Astrocyte of the cerebellum (primary cell): ENCODE data around the gene OR6C70.
"Not testable (repeated sequence)": the region's sequence is repeated elsewhere in the genome, so short reads cannot be mapped to it uniquely, and the experiment has no call there.

ENCODE experiments used
- DNase-seq: peaks from one replicate; pipeline ENCODE4 v3.0.0-alpha.2; 2011; ENCODE audit warnings: low read depth
- H3K4me3 ChIP-seq: 2 replicates; pipeline ENCODE4 v1.5.1; 2011; ENCODE audit warnings: mild to moderate bottlenecking, low read depth, low read length, moderate library complexity
- in situ Hi-C: cut with HindIII; loops from 2 replicates; pipeline ENCODE4 v1.10.0; 2017; ENCODE audit warnings: low sequenced_read_pairs
- TF ChIP-seq, protein P1 (sequence below): IDR thresholded peaks from 2 replicates; pipeline ENCODE4 v1.5.1; 2012; ENCODE audit warnings: low read length, low read depth, moderate library complexity, mild to moderate bottlenecking; ENCODE audit errors: missing control alignments

Gene OR6C70

DNA sequence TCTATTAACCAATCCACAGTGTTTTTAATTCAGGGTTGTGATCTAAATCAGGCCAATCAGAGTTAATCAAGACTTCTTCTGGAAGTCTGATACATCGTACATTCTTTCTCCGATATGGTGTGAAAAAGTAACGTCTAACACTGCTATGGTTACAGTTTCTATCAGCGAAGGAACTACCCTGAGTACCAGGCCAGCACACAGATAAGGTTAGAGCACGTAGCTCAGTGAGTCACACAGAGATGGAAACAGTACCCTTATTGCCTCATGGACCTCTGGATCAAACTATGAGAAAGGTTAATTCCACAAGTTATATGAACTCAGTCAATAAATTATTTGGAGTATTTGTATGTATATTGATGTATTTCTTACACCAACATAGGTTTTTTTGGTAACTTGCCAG is 25.6 kb upstream of the OR6C70 start:
- DNase-seq: no peak
- no peak overlapping the region for H3K4me3 ChIP-seq
- in situ Hi-C loops: no loop called here
- TF ChIP-seq, protein P1, sequence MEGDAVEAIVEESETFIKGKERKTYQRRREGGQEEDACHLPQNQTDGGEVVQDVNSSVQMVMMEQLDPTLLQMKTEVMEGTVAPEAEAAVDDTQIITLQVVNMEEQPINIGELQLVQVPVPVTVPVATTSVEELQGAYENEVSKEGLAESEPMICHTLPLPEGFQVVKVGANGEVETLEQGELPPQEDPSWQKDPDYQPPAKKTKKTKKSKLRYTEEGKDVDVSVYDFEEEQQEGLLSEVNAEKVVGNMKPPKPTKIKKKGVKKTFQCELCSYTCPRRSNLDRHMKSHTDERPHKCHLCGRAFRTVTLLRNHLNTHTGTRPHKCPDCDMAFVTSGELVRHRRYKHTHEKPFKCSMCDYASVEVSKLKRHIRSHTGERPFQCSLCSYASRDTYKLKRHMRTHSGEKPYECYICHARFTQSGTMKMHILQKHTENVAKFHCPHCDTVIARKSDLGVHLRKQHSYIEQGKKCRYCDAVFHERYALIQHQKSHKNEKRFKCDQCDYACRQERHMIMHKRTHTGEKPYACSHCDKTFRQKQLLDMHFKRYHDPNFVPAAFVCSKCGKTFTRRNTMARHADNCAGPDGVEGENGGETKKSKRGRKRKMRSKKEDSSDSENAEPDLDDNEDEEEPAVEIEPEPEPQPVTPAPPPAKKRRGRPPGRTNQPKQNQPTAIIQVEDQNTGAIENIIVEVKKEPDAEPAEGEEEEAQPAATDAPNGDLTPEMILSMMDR: no peak

DNA sequence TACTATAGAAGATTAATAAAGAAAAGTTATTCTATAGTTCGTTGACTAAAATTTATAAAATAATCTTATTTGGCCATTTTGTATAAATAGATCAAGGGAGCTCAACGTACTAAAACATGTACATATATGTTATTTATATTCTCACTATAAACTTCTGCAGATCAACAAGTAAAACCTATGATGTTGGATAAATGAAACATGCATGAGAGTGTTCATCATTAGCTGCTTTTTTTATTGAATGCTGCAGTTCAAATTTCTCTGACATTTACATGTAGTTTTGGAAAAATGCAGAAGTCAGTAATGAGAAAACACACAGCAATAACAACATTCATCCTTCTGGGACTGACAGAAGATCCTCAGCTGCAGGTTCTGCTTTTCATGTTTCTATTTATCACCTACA is 22.1 kb upstream of the OR6C70 start, which contains the start of gene OR6C68:
OR6C68 (plus strand) TSS at position 301 of the 400 bp plus-strand sequence; CDS start at position 301, 0 bp downstream.
- in situ Hi-C loops: no loop called here
- TF ChIP-seq, protein P1: no peak
- no peak within 1 kb of the TSS for H3K4me3 ChIP-seq
- DNase-seq: no peak

DNA sequence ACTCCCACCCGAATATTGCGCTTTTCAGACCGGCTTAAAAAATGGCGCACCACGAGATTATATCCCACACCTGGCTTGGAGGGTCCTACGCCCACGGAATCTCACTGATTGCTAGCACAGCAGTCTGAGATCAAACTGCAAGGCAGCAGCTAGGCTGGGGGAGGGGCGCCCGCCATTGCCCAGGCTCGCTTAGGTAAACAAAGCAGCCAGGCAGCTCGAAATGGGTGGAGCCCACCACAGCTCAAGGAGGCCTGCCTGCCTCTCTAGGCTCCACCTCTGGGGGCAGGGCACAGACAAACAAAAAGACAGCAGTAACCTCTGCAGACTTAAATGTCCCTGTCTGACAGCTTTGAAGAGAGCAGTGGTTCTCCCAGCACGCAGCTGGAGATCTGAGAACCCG is 14.3 kb upstream of the OR6C70 start:
- in situ Hi-C loops, DNase-seq, H3K4me3 ChIP-seq: not testable (repeated sequence)

DNA sequence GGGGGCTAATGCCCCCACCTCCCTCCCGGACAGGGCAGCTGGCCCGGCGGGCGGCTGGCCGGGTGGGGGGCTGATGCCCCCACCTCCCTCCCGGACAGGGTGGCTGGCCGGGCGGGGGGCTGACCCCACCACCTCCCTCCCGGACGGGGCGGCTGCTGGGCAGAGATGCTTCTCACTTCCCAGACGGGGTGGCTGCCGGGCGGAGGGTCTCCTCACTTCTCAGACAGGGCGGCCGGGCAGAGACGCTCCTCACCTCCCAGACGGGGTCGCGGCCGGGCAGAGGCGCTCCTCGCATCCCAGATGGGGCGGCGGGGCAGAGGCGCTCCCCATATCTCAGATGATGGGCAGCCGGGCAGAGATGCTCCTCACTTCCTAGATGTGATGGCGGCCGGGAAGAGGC is 9.2 kb upstream of the OR6C70 start:
- DNase-seq, H3K4me3 ChIP-seq, in situ Hi-C loops: not testable (repeated sequence)

DNA sequence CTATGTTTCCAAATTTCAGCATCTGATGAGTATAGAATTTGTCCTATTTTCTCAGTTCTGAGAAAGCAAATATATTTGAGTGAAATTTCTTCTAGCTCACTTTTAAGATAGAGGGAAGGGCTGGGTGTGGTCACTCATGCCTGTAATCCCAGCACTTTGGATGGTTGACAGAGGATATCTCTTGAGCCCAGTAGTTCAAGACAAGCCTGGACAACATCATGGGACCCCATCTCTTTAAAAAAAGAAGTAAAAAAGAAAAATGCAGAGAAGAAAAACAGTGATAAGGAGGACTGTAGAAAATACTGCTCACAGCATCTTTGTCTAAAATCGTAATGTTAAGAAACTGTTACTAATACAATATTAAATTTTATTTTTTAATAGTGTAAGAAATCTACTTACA is 2.3 kb upstream of the OR6C70 start:
- DNase-seq: no peak
- TF ChIP-seq, protein P1: no peak
- no peak overlapping the region for H3K4me3 ChIP-seq
- in situ Hi-C loops: loop anchor here (5.0 kb wide), 1 partner anchor 95 kb away; no protein-coding TSS in a partner anchor

DNA sequence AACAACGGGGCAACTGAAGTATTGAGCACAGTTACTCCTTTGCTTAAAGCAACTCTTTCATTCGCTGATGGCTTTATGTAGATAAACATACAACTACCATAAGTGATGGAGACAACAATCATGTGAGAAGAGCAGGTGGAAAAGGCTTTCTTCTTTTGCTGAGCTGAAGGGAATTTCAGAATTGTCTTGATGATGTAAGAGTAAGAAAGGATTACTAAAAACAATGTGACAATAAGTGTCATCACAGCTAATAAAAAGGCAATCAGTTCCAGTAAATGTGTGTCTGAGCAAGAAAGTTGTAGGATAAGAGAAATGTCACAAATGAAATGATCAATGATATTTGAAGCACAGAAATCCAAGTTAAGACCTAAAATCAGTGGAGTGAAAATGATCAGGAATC is 647 bp downstream of the OR6C70 start:
- in situ Hi-C loops: no loop called here
- H3K4me3 ChIP-seq: no peak overlapping the region
- TF ChIP-seq, protein P1: no peak
- DNase-seq: no peak

DNA sequence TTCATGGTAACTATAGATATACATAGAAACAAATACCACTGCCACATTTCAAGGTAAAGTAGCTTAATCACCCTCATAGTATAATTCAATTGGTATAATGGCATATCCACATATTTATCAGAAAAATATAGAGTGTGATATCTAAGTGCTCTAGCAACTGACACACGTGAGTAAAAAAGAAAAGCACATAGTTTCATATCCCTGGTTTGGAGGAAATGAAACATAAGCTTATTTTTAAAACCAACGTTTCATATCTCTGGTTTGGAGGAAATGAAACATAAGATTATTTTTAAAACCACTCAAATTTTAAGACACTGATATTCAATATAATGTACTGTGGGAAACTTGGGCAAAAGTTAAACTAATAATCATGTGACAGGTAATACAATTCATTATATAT is 2.1 kb downstream of the OR6C70 start:
- TF ChIP-seq, protein P1: no peak
- in situ Hi-C loops: no loop called here
- DNase-seq: no peak
- H3K4me3 ChIP-seq: no peak overlapping the region

DNA sequence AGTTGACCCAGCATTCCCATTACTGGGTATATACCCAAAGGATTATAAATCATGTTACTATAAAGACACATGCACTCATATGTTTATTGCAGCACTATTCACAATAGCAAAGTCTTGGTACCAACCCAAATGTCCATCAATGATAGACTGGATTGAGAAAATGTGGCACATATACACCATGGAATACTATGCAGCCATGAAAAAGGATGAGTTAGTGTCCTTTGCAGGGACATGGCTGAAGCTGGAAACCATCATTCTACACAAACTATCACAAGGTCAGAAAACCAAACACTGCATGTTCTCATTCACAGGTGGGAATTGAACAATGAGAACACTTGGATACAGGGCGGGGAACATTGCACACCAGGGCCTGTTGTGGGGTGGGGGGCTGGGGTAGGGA is 5.0 kb downstream of the OR6C70 start:
- in situ Hi-C loops: not testable (repeated sequence)

More for the DNA sequence above, 5.0 kb downstream of the OR6C70 start:
- not testable (repeated sequence) for DNase-seq, H3K4me3 ChIP-seq
